Uterus (tissue), 2 donors: ENCODE data around the gene MAST2.

Source experiments
- CTCF ChIP-seq, 4 experiments: fragments of 200-600 bp in 2 of 4; fragments of 450-650 bp in 2 of 4; sonication (generic) in 2 of 4; IDR thresholded peaks; one replicate each; pipeline ENCODE4 v1.5.1; 2016 to 2019; ENCODE audit warnings: antibody characterized with exemption in 4 of 4, mild to moderate bottlenecking in 2 of 4, moderate library complexity in 1 of 4
- POLR2A ChIP-seq, 2 donors: fragments of 450-650 bp; IDR thresholded peaks; one replicate each; pipeline ENCODE4 v1.6.1; 2016; ENCODE audit warnings: antibody characterized with exemption in 2 of 2, mild to moderate bottlenecking in 1 of 2, moderate library complexity in 1 of 2

- TF ChIP-seq CTCF (IDR thresholded peaks at IDR 0.05): no peak
- no peak for TF ChIP-seq POLR2A (IDR thresholded peaks at IDR 0.05)
Measured at GRCh38 chr1:45958317-45958716, 154.9 kb downstream of the MAST2 start.
